ENCODE measurements around the gene ACSS1.

ACSS1 gene

DNA sequence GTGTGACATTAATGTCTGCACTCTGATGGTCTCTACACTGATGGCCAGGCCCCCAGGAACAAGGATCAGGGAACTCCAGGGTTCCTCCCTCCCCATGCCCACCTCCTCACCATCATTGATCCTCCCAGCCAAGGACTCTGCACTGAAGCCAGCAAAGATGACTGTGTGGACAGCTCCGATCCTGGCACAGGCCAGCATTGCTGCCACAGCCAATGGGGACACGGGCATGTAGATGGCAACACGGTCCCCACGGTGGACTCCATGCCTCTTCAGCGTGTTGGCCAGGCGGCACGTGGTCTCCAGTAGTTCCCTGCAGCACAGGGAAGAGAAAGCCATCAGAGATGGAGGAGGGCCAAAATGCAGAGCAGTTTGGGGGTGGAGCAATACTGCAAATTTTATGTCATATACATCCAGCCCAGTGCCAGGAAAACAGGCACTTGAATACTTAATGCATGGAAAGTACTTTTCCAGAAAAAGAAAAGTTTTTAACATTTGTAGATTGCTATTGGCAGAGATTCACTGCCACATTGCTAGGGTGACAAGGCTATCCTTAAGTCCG is 27.2 kb downstream of the ACSS1 start:
- no peak for DNase-seq (ENCODE audit: low spot score)

DNA sequence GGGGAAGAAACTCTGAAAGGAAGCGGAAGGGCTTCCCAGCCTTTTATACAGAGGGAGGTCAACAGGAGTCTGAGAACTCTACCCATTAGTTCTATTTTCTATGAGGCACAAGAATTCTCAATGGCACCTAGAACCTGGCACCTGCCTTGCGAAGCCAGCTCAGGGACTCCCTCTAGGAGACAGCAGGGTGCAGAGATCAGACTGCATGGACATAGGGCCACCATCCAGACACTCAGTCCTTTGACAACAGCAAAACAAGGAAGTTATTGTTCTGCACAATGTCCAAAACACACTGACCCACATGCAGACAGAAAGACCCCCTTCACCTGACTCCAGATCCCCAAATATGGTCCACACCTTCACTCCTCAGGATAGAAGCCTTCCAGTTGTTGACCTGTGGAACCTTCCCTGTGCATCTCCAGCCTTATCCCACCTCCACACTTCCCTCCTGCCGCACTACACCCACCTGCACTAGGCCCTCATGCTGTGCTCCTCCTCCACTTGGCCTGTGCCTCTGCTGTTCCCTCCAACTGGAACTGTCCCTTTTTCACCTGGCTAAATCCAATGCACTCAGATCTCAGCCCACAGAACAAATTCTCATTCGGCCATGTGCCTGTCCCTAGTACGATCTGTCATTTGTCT is 27.8 kb downstream of the ACSS1 start:
- DNase-seq (ENCODE audit: low spot score), result no peak

DNA sequence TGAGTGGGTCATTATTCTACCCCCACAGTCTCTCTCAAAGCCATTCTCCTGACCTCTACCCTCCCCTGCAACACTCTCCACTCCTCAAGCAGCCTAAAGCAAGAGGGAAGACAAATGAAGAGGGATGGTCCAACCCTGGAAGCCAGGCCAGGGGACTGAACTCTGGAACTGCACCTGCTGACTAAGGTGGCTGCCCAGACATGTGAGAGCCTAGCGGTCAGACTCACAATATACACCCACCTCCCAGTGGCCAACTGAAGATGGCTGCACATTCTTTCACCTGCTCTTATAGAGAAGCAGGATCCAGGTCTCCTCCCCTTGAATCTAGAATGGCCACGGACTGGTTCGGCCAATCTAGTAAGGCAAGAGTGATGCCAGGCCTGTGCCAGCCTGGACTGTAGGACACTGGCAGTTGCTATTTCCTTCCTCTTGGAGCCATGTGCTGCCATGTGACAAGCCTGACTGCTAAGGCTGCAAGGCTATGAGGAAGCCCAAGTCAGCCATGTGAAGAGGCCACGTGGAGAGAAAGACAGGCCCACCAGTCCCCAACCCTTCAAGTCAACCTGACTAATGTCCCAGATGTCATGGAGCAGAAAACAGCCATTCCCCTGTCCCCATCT is 31.8 kb downstream of the ACSS1 start:
- DNase-seq (ENCODE audit: low spot score), result no peak

DNA sequence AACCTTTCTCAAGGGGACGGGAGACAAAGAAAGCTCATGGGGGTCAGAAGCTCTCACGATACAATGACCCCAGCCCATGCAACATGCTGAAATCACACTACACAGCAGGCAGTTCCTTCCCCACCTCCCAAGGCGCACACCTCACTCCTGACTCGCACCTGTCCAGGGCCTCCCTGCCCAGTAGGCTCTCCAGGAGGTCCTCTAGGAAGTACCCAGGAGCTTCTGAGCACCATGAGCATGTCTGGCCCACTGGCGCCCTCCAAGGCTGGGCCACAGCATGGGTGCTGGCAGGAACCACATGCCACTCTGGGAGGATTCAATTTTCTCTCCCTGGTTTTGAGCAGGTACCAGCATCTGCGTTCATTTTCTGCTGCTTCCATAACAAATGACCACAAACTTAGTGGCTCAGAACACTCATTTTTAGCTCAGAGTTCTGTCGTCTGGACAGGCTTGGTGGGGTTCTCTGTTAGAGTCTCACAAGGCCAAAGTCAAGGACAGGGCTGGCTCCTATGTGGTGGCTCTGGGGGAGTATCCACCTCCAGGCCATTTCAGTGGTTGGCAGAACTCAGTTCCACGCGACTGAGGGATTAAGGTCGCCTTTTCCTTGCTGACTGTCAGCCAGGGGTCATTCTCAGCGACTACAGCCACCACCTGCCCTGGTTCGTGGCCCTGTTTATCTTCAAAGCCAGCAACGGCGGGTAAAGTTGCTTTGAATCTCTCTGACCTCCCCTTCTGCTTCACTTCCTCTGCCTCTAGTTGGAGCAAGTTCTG is 32.7 kb downstream of the ACSS1 start:
- no peak for DNase-seq (ENCODE audit: low spot score)

DNA sequence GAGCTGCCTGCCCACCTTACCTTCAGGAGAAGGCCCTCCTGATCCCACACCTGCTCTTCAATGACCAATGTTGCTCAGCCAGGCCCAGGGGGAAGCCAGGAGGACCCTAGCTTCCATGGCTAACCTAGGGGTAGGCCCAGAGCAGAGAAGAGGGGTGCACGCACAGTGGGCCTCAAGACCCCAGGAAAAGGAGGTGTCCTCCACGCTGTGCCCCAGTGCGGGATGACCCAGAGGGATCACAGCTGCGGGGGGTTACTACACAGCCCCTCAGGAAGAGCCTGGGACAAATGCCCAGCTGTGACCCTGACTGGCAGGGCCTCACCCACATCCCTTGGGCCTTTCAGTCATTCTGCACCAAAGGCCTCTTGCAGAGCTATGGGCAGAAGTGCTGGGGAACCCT is 33.8 kb downstream of the ACSS1 start:
- no peak for DNase-seq (ENCODE audit: low spot score)

DNA sequence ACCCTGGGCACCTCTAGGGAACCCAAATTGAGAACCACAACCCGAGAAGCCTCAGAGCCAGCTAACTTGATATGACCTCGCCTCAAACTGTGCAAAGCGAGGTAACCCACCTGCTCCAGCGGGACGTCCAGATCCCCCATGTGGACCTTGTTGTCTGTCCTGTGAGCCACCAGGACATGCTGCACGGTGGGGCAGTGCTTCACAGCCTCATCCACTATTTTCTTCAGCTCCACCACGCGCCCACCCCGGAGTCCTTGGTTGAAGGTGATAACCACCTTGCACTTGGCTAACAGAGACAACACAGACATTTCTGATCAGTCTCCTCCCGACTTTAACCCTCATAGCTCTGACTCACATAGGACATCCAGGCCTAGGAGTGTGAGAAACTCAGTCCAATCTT is 34.6 kb downstream of the ACSS1 start:
- no peak for DNase-seq (ENCODE audit: low spot score)

DNA sequence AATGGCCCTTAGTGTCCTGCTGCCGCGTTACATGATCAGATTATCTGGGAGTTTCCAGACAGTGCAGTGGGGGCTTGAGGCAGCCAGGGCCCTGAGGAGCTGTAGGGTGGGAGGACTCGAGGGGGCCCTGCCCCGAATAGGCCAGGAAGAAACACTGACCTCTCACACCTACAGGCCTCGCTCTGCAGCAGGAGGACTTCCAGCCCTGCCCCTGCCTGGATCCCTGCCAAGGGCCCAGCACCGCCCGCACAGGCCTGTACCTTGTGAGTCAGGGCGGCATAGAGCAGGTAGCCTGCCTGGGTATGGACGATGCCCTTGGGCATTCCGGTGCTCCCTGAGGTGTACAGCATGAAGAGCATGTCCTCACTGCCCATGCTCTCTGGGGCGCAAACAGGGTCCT is 35.3 kb downstream of the ACSS1 start:
- DNase-seq (ENCODE audit: low spot score), result no peak

DNA sequence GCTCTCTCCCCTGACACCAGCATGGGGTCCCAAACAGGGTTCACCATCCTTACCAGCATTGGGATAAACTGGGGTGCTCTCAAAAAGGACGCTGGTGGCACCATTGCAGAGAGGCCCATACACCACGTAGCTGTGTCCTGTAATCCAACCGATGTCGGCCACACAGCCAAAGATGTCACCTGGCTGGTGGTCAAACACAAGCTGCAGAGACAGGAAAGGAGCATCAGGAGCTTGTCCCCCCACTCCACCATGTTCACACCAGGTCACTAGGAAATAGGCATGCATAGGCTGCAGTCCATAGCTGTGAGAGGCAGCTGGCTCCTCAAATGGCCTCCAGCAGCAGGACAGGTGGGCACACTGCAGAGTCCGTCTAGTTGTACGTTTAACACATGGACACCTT is 36.6 kb downstream of the ACSS1 start:
- no peak for DNase-seq (ENCODE audit: low spot score)

DNA sequence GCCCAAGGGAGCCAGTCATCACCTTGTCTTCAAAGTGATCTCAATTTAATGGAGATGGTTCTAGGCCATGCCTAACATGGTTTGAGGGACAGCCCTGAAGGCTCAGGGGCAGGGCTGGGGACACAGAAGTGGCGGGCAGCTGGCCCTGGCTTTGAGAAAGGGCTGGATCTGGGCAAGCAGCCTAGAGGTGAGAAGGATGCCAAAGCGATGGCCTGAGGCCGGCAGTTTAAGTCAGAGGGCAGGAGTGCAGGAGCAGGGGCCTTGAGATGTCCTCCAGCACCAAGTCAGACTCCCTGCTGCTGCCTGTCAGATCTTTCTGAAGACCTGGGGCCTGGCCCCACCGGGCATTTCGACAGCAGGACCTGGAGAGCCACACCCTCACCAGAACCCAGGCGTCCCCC is 37.0 kb downstream of the ACSS1 start:
- DNase-seq (ENCODE audit: low spot score), result no peak

DNA sequence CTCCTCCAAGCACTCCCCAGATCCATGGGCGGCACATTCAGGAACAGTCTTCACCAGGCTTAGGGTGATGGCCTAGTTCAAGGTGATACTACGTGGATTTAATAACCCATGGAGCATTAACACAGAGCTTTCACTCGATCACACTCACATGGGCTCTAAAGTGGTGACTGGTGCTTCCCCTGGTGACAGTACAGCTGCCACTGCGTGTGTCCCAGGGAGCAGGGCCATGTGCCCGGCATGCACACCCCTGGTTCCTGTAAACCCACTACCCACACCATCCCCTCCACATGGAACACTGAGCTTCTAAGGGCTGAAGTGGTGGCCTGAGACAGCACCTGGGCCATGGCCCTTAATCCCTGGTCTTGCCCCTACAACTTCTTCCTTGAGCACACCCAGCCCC is 37.6 kb downstream of the ACSS1 start:
- DNase-seq (ENCODE audit: low spot score), result no peak

DNA sequence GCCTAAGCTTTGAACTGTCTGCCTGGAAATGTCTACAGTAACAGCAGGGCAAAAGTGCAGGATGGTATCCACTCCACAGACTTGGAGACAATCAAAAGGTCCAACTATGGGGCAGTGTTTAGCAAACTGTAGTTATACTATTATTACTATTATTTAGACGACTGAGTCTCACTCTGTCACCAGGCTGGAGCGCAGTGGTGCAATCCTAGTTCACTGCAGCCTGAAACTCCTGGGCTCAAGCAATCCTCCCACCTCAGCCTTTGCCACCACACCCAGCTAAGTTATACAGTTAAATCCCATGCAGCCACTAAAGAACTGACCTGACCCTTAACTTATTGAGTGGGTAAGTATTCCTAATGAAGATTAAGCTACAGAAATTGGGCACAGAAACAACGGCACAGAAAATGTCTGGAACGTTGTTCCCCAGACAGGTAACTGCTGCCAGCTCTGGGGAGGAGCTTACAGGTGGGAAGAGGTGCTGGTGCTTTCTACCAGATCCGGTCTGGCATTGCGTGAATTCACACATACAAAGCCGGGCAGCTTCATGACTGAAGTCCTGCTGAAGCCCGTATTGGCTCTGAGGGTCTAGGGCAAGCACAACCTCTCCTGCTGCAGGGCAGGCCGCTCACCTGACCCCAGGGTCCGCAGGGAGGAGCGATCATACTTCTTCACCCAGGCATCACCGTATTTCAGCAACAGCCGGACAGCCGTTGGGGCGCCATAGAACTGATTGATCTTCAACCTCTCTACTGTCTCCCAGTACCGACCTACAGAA is 38.4 kb downstream of the ACSS1 start:
- DNase-seq (ENCODE audit: low spot score), result no peak

DNA sequence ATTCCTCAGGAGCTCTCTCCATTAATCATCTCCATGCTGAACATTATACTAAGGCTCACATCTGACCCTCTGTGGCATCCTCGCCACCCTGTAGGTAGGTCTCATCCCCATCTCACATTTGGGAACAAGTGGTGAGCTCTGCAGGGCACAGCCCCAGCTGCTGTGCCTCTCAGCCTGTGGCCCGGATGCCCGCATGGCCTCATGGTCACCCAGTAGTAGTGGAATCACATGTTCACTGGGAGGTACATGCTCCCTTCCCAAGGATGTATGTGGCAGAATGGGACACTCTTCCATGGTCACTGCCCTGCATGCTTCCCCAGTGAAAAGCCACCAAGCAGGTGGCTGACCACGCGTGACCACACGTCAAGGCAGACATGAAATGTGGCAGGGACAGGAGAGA is 39.1 kb downstream of the ACSS1 start:
- DNase-seq (ENCODE audit: low spot score), result no peak

DNA sequence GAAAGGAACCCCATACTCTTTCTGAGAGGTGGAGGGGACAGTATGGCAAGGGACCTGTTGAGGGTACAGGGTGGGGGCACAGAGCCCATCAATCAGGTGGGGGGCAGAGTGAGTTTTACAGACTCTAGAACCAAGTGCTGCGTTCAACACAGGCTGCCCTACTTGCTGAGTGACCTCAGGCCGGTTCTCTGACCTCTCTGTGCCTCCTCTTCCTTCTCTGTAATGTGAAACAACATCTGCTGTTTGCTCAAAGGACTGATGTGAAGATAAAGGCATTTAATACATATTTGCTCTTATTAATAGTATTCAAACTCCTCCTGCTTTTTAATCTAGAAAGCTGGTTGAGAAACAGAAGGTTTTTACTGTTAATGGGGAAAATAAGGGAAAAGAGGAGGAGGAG is 39.5 kb downstream of the ACSS1 start:
- DNase-seq (ENCODE audit: low spot score), result no peak

DNA sequence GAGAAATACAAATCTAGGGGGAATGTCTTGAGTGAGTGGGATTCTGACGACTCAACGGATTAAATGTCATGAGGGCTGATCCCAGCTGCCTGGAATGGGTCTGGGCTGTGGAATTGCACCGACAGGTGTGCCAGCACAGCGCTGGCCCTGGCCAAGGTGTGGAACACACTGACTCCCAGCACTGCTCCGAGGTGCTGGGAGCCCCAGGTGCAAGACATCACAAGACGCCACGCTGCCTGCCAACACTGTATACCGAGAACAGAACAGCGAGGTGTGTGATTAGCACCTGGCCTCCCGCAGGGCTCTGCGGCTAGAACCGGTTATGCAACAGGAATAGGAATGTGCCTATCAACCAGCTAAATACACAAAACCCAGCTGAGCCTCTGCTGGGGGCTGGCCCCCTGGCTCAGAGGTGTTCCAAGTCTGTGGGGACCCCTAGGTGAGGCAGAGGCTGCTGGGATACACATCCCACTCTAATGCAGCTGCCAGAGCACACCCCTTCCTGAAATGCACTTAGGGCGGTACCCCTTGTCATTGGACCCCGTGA is 40.6 kb downstream of the ACSS1 start:
- no peak for DNase-seq (ENCODE audit: low spot score)

DNA sequence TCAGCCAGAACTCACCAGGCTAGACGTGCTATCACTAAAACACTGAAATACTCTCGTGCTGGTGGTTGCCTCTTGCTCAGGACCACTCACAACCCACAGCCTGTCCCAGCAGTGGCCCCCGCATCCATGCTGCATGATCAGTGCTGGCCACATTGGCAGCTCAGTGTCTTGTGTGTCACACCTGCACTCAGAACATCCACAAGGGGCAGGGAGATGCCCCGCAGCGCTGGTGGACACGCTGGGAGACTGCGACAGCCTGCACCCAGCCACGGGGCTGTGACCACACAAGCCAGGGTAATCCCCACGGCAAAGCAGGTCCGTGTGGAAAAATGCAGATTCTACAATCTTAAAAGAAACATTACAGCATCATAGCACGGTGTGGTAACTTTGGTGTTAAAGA is 41.5 kb downstream of the ACSS1 start:
- DNase-seq (ENCODE audit: low spot score), result no peak

DNA sequence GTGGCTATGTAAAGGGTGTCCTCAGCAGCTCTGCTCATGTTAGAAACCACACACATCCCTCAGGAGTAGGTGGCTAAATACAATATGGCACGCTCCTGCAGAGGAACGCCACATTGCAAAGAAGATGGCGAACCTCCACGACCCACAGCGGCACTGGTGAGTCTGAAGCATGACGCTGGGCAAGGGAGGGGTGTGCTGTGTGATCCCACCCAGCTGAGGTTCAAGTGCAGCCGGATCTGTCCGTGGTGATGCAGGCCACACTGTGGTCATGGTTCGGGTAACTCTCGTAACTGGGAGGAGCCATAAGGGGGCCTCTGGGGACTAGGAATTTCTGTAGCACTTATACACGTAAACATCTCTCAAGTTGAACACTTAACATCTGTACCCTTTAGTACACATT is 42.0 kb downstream of the ACSS1 start:
- no peak for DNase-seq (ENCODE audit: low spot score)

DNA sequence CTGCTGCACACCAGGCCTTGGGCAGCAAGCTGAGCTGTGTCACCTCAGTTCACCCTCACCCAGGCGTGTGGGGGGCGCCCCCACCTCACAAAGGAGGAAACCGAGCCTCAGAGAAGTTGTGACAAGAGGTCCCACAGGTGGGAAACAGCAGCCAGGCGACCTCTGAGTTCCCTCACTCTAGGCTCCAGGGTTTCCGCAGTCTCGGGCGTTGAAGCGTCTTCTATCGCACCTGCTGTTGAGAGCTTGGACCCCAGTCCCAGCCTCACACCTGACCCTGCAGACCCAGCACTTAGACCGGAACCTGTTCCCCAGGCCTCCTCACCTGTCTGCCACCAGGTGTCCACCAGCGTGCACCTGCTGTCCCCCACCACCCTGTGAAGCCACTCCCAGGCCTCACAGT is 43.1 kb downstream of the ACSS1 start:
- DNase-seq (ENCODE audit: low spot score), result no peak

DNA sequence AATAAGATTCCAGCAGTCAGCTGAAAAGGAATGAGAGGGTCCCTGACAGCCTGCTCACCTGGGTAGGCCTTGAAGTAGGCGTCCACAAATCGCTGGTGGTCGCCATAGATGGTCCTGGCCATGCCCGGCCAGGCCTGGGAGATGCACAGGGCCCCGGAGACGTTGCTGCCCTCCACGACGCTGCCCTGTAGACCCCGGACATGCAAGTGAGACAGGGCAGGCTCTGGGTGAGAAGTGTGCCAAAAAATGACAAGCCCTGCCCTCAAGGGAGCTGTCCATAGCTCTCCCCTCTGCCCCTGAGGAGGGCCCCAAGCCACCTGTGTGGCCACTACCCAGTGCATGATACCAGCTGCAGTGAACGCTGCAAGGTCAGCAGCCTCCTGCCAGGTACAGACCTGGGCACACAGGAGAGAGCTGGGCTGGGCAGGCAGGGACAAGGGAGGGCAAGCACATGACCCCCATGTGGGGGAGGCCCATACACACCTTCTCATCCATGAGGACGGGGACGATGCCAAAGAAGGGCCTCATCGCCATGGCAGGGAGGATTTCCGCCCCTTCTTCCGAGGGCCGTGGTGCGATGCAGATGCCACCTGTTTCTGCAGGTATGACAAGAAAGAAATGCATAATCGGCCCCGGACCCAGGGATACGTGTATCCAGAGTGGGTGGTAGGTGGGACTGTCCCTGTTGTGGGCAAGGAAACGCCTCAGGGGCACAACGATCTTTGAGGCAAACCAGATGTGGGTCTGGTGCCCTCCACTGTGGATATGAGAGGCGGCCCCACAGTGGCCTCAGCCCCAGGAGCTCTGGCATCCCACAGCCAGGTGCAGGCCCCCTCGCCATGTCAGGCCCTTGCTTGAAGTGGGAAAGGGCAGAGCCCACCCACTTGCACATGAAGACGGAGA is 44.2 kb downstream of the ACSS1 start:
- no peak for DNase-seq (ENCODE audit: low spot score)

DNA sequence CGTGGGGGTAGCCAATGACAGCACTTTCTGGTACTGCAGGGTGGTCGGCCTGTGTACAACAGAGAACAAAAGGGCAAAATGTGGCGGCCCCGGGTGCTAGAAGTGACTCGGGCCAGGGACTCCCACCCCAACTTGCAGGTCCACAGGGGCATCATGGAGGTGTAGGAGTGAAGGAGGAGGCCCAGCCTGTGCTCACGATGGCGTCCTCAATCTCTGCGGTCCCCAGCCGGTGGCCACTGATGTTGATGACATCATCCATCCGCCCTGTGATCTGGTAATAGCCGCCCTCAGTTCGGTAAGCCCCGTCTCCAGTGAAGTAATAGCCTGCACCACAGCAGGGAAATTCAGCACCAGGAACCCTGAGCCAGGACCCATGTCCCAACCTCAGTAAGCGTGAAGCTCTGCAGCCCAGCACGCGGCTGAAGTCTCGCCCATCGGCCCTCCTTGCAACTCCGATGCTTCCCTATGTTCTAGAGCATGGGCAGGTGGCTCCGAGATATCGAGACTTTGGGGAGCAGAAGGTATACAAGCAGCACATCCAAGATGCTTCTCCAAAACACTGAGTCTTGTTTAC is 45.2 kb downstream of the ACSS1 start:
- no peak for DNase-seq (ENCODE audit: low spot score)

DNA sequence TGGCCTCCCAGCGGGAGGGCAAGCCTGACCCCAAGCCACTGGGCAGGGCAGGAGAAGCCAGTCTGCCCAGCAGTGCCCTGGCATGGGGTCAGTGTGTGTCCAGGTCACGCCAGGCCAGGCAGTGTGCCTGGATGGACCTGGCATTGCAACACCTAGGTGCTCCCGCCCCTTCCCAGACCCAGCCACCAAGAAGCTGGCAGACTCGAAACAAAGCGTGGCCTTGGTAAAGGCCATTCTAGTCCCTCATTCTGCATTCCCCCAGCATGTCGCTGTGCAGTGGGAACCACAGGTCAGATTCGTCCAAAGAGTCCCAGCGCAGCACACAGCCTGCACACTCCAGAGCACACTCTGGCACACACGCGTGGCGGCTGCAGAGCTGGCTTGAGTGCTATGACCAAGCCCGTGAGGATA is 46.1 kb downstream of the ACSS1 start:
- DNase-seq (ENCODE audit: low spot score), result no peak

DNA sequence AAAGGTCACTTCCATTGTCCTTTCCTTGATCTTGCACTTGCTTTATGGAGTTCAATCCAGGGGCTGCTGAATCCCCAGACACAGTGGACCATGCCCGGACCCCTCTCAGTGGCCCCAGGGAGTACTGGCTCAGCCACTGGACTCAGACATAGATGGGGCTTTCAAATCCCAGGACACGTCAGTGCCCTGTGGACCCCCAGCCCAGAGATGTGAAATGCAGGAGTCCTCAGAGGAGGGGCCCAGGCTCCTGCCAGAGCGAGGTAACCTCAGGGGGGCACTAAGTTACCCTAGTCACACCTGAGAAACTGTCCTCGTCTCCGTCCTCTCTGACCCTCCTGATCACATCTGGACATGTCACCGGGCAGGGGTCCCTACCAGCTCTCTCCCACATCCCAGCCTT is 46.7 kb downstream of the ACSS1 start:
- no peak for DNase-seq (ENCODE audit: low spot score)

All from germinal center (tissue), 1 donor.